Retinal pigment epithelial cell (primary cell): ENCODE results near the gene RPL18.
"Not testable (repeated sequence)": the region's sequence is repeated elsewhere in the genome, so short reads cannot be mapped to it uniquely, and the experiment has no call there.

Experiments
- DNase-seq: peaks from one replicate; pipeline ENCODE4 v3.0.0-alpha.2; 2010; ENCODE audit warnings: low read depth
- H3K4me3 ChIP-seq: 2 replicates; pipeline ENCODE4 v1.5.1; 2011; ENCODE audit warnings: mild to moderate bottlenecking, low read length, control low read depth, moderate library complexity
- TF ChIP-seq, protein P1 (sequence below): conservative IDR thresholded peaks from 2 replicates; pipeline ENCODE4 v1.5.1; 2011; ENCODE audit warnings: low read depth, low read length, control low read depth, inconsistent platforms

The RPL18 gene

GRCh38 chr19:48633148-48634035 lies 14.4 kb upstream of the RPL18 start:
- H3K4me3 ChIP-seq: no peak overlapping the region
- DNase-seq: no peak
- TF ChIP-seq, protein P1, sequence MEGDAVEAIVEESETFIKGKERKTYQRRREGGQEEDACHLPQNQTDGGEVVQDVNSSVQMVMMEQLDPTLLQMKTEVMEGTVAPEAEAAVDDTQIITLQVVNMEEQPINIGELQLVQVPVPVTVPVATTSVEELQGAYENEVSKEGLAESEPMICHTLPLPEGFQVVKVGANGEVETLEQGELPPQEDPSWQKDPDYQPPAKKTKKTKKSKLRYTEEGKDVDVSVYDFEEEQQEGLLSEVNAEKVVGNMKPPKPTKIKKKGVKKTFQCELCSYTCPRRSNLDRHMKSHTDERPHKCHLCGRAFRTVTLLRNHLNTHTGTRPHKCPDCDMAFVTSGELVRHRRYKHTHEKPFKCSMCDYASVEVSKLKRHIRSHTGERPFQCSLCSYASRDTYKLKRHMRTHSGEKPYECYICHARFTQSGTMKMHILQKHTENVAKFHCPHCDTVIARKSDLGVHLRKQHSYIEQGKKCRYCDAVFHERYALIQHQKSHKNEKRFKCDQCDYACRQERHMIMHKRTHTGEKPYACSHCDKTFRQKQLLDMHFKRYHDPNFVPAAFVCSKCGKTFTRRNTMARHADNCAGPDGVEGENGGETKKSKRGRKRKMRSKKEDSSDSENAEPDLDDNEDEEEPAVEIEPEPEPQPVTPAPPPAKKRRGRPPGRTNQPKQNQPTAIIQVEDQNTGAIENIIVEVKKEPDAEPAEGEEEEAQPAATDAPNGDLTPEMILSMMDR: no peak

- H3K4me3 ChIP-seq: no peak overlapping the region
- DNase-seq: no peak
- TF ChIP-seq, protein P1: no peak
Observed at GRCh38 chr19:48632692-48633147, 13.7 kb upstream of the RPL18 start.

DNA sequence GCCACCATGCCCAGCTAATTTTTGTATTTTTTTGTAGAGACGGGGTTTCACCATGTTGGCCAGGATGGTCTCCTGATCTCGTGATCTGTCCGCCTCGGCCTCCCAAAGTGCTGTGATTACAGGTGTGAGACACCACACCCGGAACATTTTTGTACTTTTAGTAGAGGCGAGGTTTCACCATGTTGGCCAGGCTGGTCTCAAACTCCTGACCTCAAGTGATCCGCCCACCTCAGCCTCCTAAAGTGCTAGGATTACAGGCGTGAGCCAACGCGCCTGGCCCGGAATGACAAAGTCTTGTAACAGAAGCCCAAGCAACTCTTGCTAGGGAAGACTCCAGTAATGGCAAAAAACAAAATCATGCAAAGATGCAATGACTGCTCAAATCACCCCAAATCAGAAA lies 13.3 kb upstream of the RPL18 start:
- not testable (repeated sequence) for H3K4me3 ChIP-seq, DNase-seq

GRCh38 chr19:48631225-48631624 lies 12.2 kb upstream of the RPL18 start:
- H3K4me3 ChIP-seq: no peak overlapping the region
- TF ChIP-seq, protein P1: no peak
- DNase-seq: no peak

DNA sequence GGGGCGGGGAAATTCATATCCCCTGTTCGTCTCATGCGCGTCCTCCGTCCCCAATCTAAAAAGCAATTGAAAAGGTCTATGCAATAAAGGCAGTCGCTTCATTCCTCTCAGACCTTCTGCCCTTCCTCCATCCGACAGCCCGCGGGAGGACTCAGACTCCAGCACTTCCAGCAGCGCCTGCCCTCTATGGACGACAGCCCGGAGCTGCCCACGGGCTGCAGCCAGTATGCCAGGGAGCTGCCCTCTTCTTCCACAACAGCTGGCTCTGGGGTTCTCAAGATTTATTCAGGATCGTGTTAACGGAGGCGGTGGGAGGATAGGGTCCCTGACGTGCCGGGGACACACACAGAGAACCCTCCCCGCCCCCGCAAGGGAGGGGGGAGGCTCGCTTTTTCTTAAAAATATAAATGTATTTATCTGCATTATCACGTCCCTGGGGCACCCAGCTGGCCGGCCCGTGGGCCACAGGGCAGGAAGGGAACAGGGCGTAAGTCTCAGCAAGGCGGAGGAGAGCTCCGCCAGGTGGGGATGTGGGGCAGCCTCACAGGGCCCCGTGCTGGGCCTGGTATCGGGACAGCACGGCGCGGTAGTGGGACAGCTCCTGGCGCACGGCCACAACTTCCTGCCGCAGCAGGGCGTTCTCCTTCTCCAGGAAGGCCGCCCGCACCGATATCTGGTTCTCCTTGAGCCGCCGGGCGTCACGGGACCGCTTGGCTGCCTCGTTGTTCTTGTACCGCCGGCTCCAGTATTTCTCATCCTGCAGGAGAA lies 11.5 kb upstream of the RPL18 start:
- H3K4me3 ChIP-seq: no peak overlapping the region
- DNase-seq: no peak
- TF ChIP-seq, protein P1: no peak

GRCh38 chr19:48629599-48630295 lies 10.8 kb upstream of the RPL18 start:
- no peak overlapping the region for H3K4me3 ChIP-seq
- no peak for DNase-seq
- TF ChIP-seq, protein P1: no peak

- no peak overlapping the region for H3K4me3 ChIP-seq
- TF ChIP-seq, protein P1: no peak
- DNase-seq: no peak
Observed at GRCh38 chr19:48629297-48629598, 10.3 kb upstream of the RPL18 start.
